Panc1 (cell line): ENCODE results near the gene HMCES. TPM values are rescaled to one million over a fixed set of nuclear protein-coding genes. Genes with fewer than 3 reads are reported as not detected.

Experiments used
- ATAC-seq: fragments of 200-7000 bp; cut with Tn5 transposase; 2 replicates; pipeline ENCODE4 v1.9.1; 2020; ENCODE audit warnings: mild to moderate bottlenecking, moderate library complexity
- BruUV-seq: library from RNA; stranded (reverse); fragments of 400-500 nt; replicated peaks from 2 replicates; lab custom pipeline; 2021; lab: Mats Ljungman, UMichigan
- CTCF ChIA-PET: fragments of 300-600 bp; sonication (Branson Sonifier 250); formaldehyde crosslinking; loops from one replicate; lab custom pipeline; 2022; ENCODE audit warnings: antibody characterized with exemption; lab: Charles Lee
- POLR2A ChIA-PET: fragments of 300-600 bp; sonication (Branson Sonifier 250); formaldehyde crosslinking; loops from one replicate; lab custom pipeline; 2022; ENCODE audit warnings: antibody characterized with exemption; lab: Charles Lee
- DNase-seq: peaks from one replicate; pipeline ENCODE4 v3.0.0-alpha.2; 2010; ENCODE audit warnings: low read depth, low spot score
- H3K27ac ChIP-seq: 2 replicates; pipeline ENCODE4 v1.5.1; 2011; ENCODE audit warnings: mild to moderate bottlenecking, low read length, inconsistent platforms
- H3K27me3 ChIP-seq: fragments of 200-500 bp; sonication (Bioruptor generic); 2 replicates; pipeline ENCODE4 v1.6.0; 2014; ENCODE audit warnings: low read length, inconsistent platforms; ENCODE audit not compliant: control insufficient read depth, insufficient read depth
- H3K36me3 ChIP-seq: fragments of 200-500 bp; sonication (Bioruptor generic); 2 replicates; pipeline ENCODE4 v1.5.1; 2014; ENCODE audit warnings: inconsistent platforms, mild to moderate bottlenecking, low read length, moderate library complexity; ENCODE audit not compliant: control insufficient read depth, insufficient read depth
- H3K4me1 ChIP-seq: 2 replicates; pipeline ENCODE4 v1.5.1; 2011; ENCODE audit warnings: inconsistent platforms, mild to moderate bottlenecking, low read length, moderate library complexity; ENCODE audit not compliant: control insufficient read depth, insufficient read depth
- H3K4me3 ChIP-seq, 2 experiments: 2 replicates each; pipeline ENCODE4 v1.5.1; 2011 to 2012; ENCODE audit warnings: low read depth in 2 of 2, low read length in 2 of 2, mild to moderate bottlenecking in 2 of 2, inconsistent platforms in 1 of 2, moderate library complexity in 1 of 2
- H3K9me3 ChIP-seq: fragments of 200-500 bp; sonication (Bioruptor generic); 2 replicates; pipeline ENCODE4 v1.5.1; 2014; ENCODE audit warnings: low read depth, mild to moderate bottlenecking, inconsistent platforms, low read length, moderate library complexity; ENCODE audit not compliant: control insufficient read depth, insufficient read depth
- POLR2AphosphoS5 ChIP-seq: IDR thresholded peaks from 2 replicates; pipeline ENCODE4 v1.6.1; 2012; ENCODE audit warnings: mild to moderate bottlenecking, low read depth, low read length, moderate library complexity
- SIN3A ChIP-seq: IDR thresholded peaks from 2 replicates; pipeline ENCODE4 v1.6.1; 2012; ENCODE audit warnings: low read depth, mild to moderate bottlenecking, low read length, moderate library complexity, borderline replicate concordance; ENCODE audit not compliant: insufficient read depth
- TCF7L2 ChIP-seq: IDR thresholded peaks from 2 replicates; pipeline ENCODE4 v1.6.1; 2011; ENCODE audit warnings: mild to moderate bottlenecking, low read depth, low read length, inconsistent platforms
- in situ Hi-C: cut with HindIII; loops from 2 replicates; pipeline ENCODE4 v1.10.0; 2016; ENCODE audit warnings: low sequenced_read_pairs, low pct_unique_long_range_greater_than_20kb
- intact Hi-C: fragments of 100-400 bp; cut with micrococcal nuclease; formaldehyde crosslinking; loops from one replicate; pipeline ENCODE4 v1.10.0; 2022; ENCODE audit not compliant: unreplicated experiment
- total RNA-seq: library from RNA; stranded (reverse); gene quantifications from one replicate; pipeline ENCODE4 v1.2.1, GENCODE V29; 2021; ENCODE audit not compliant: unreplicated experiment
- TF ChIP-seq, protein P1 (sequence below), 2 experiments: IDR thresholded peaks; 2 replicates each; pipeline ENCODE4 v1.6.1; 2011 to 2012; ENCODE audit warnings: low read depth in 2 of 2, control low read depth in 1 of 2, low read length in 1 of 2, mild to moderate bottlenecking in 1 of 2, moderate library complexity in 1 of 2; ENCODE audit not compliant: insufficient read depth in 1 of 2
- TF ChIP-seq, protein P2 (sequence below): fragments of 450-650 bp; IDR thresholded peaks from 2 replicates; pipeline ENCODE4 v1.5.1; 2017; ENCODE audit warnings: mild to moderate bottlenecking

Gene HMCES
- total RNA-seq, 1 experiment from 2014 or later: 94.6 TPM

DNA sequence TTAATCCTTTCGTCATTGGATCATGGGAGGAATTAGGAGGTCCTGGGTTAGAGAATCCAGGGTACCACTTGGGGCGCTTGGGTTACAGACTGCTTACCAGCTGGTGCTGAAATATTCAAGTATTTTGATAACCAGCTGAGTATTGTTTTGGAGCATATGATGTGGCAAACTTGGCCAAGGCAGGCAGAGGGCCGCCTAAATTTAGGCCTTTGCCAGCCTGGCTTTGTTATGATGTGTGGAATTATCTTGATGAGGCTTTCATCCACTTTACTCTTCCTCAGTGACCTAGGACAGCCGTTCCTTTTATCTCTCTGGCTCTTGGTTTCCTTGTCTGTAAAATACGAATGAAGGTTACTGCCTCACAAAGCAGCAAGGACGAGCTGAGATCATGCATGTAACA lies 22.4 kb upstream of the HMCES start:
- ATAC-seq: no peak
- Histone ChIP-seq H3K36me3 (peaks cover 30% of the 10 kb centered on the region), H3K27ac (no peak overlapping the region), H3K4me3 (no peak overlapping the region), H3K4me1 (no peaks in the 10 kb centered on the region), H3K27me3 (no peaks in the 10 kb centered on the region), H3K9me3 (no peaks in the 10 kb centered on the region)
- CTCF ChIA-PET: no interaction called here
- POLR2A ChIA-PET: no interaction called here
- intact Hi-C loops: no loop called here
- TF ChIP-seq SIN3A (no peak), POLR2AphosphoS5 (no peak), TCF7L2 (no peak)
- TF ChIP-seq, protein P1, sequence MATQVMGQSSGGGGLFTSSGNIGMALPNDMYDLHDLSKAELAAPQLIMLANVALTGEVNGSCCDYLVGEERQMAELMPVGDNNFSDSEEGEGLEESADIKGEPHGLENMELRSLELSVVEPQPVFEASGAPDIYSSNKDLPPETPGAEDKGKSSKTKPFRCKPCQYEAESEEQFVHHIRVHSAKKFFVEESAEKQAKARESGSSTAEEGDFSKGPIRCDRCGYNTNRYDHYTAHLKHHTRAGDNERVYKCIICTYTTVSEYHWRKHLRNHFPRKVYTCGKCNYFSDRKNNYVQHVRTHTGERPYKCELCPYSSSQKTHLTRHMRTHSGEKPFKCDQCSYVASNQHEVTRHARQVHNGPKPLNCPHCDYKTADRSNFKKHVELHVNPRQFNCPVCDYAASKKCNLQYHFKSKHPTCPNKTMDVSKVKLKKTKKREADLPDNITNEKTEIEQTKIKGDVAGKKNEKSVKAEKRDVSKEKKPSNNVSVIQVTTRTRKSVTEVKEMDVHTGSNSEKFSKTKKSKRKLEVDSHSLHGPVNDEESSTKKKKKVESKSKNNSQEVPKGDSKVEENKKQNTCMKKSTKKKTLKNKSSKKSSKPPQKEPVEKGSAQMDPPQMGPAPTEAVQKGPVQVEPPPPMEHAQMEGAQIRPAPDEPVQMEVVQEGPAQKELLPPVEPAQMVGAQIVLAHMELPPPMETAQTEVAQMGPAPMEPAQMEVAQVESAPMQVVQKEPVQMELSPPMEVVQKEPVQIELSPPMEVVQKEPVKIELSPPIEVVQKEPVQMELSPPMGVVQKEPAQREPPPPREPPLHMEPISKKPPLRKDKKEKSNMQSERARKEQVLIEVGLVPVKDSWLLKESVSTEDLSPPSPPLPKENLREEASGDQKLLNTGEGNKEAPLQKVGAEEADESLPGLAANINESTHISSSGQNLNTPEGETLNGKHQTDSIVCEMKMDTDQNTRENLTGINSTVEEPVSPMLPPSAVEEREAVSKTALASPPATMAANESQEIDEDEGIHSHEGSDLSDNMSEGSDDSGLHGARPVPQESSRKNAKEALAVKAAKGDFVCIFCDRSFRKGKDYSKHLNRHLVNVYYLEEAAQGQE (IDR thresholded peaks at IDR 0.05; ENCODE audit: insufficient read depth in 1 of 2, low read depth in 2 of 2, low read length in 1 of 2): no peak
- TF ChIP-seq, protein P2, sequence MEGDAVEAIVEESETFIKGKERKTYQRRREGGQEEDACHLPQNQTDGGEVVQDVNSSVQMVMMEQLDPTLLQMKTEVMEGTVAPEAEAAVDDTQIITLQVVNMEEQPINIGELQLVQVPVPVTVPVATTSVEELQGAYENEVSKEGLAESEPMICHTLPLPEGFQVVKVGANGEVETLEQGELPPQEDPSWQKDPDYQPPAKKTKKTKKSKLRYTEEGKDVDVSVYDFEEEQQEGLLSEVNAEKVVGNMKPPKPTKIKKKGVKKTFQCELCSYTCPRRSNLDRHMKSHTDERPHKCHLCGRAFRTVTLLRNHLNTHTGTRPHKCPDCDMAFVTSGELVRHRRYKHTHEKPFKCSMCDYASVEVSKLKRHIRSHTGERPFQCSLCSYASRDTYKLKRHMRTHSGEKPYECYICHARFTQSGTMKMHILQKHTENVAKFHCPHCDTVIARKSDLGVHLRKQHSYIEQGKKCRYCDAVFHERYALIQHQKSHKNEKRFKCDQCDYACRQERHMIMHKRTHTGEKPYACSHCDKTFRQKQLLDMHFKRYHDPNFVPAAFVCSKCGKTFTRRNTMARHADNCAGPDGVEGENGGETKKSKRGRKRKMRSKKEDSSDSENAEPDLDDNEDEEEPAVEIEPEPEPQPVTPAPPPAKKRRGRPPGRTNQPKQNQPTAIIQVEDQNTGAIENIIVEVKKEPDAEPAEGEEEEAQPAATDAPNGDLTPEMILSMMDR: no peak
- DNase-seq: no peak
- BruUV-seq: no TSS peak
- in situ Hi-C loops: no loop called here

DNA sequence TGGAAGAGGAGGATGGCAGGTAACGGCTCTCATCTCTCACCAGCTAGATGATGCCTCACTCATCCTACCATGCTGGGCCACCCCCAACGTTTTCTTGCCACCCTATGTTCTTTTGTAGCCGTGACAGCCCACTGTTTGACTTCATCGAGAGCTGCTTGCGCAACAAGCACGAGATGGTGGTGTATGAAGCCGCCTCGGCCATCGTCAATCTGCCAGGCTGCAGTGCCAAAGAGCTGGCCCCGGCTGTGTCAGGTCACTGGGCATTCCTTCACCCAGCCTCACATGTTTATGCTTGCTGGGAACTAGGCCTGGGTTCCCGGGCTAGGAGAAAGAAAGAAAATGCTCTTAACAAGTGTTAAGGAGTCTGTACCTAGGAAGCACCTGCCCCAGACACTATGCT lies 21.1 kb upstream of the HMCES start:
- POLR2A ChIA-PET: no interaction called here
- BruUV-seq: no TSS peak
- DNase-seq: no peak
- TF ChIP-seq, protein P2: no peak
- TF ChIP-seq POLR2AphosphoS5: no peak
- TF ChIP-seq, protein P1 (IDR thresholded peaks at IDR 0.05; ENCODE audit: insufficient read depth in 1 of 2, low read depth in 2 of 2, low read length in 1 of 2): no peak
- no peak for TF ChIP-seq TCF7L2
- TF ChIP-seq SIN3A: no peak
- ATAC-seq: no peak
- in situ Hi-C loops (no loop called here), intact Hi-C loops (no loop called here)
- H3K36me3 ChIP-seq: peaks cover 27% of the 10 kb centered on the region
- CTCF ChIA-PET: no interaction called here
- H3K27ac ChIP-seq: no peak overlapping the region
- H3K4me3 ChIP-seq: no peak overlapping the region
- no peaks in the 10 kb centered on the region for H3K27me3 ChIP-seq
- H3K4me1 ChIP-seq: no peaks in the 10 kb centered on the region
- no peaks in the 10 kb centered on the region for H3K9me3 ChIP-seq
